SK-N-SH (cell line): ENCODE results near the gene DMRT1. TPM values are rescaled to one million over a fixed set of nuclear protein-coding genes. Genes with fewer than 3 reads are reported as not detected.

Experiments used
- CTCF ChIA-PET: fragments of 300-600, 350-600 bp; formaldehyde crosslinking; extraction: SDS; loops from one replicate; lab custom pipeline; 2021; lab: Yijun Ruan, JAX
- POLR2A ChIA-PET: fragments of 350-600 bp; sonication (Branson Sonifier 250); formaldehyde crosslinking; extraction: SDS; loops from one replicate; lab custom pipeline; 2020; ENCODE audit warnings: antibody characterized with exemption, inconsistent platforms; lab: Yijun Ruan, JAX
- DNase-seq: peaks from one replicate; pipeline ENCODE4 v3.0.0; 2012
- H2AFZ ChIP-seq: fragments of 200-600 bp; sonication (generic); 2 replicates; pipeline ENCODE4 v1.8.1; 2016; ENCODE audit warnings: antibody characterized with exemption, mild to moderate bottlenecking, low read depth
- H3F3A ChIP-seq: fragments of 200-600 bp; sonication (generic); replicated peaks from 2 replicates; pipeline ENCODE3; 2016; ENCODE audit warnings: antibody characterized with exemption, mild to moderate bottlenecking; ENCODE audit not compliant: insufficient read depth
- H3K27ac ChIP-seq, 2 experiments: fragments of 200-500 bp in 1 of 2; fragments of 200-600 bp in 1 of 2; sonication (Bioruptor generic) in 1 of 2; sonication (generic), shearing (Covaris generic) in 1 of 2; 2 replicates each; pipeline versions ENCODE4 v1.5.1 to v1.6.1; 2014 to 2016; ENCODE audit warnings: low read depth in 2 of 2, inconsistent platforms in 1 of 2, low read length in 1 of 2, mild to moderate bottlenecking in 1 of 2, mixed read lengths in 1 of 2
- H3K27me3 ChIP-seq: fragments of 200-600 bp; sonication (generic), shearing (Covaris generic); 2 replicates; pipeline ENCODE4 v1.6.1; 2016; ENCODE audit warnings: mixed run types; ENCODE audit not compliant: insufficient read depth
- H3K36me3 ChIP-seq, 2 experiments: fragments of 200-500 bp in 1 of 2; fragments of 200-600 bp in 1 of 2; sonication (Bioruptor generic) in 1 of 2; sonication (generic) in 1 of 2; replicated peaks in 1 of 2; 2 replicates each; pipeline versions ENCODE3 to v1.5.1; 2014 to 2016; ENCODE audit warnings: low read length in 1 of 2, mild to moderate bottlenecking in 1 of 2; ENCODE audit not compliant: insufficient read depth in 2 of 2, control insufficient read depth in 1 of 2
- H3K4me1 ChIP-seq, 2 experiments: fragments of 200-500 bp in 1 of 2; fragments of 200-600 bp in 1 of 2; sonication (Bioruptor generic) in 1 of 2; sonication (generic), shearing (Covaris generic) in 1 of 2; 2 replicates each; pipeline versions ENCODE4 v1.5.1 to v1.6.1; 2014 to 2016; ENCODE audit warnings: low read depth in 1 of 2, low read length in 1 of 2, mixed run types in 1 of 2; ENCODE audit not compliant: insufficient read depth in 2 of 2, control insufficient read depth in 1 of 2
- H3K4me2 ChIP-seq: fragments of 200-600 bp; sonication (generic), shearing (Covaris generic); 2 replicates; pipeline ENCODE4 v1.6.1; 2017; ENCODE audit warnings: mixed run types
- H3K4me3 ChIP-seq, 2 experiments: fragments of 200-500 bp in 1 of 2; fragments of 200-600 bp in 1 of 2; sonication (Bioruptor generic) in 1 of 2; sonication (generic), shearing (Covaris generic) in 1 of 2; 2 replicates each; pipeline versions ENCODE4 v1.5.1 to v1.8.1; 2014 to 2016; ENCODE audit warnings: low read depth in 2 of 2, inconsistent platforms in 1 of 2, low read length in 1 of 2, mild to moderate bottlenecking in 1 of 2, mixed read lengths in 1 of 2, moderate library complexity in 1 of 2
- H3K79me2 ChIP-seq: fragments of 200-600 bp; sonication (generic); 2 replicates; pipeline ENCODE4 v1.8.1; 2017; ENCODE audit warnings: mild to moderate bottlenecking; ENCODE audit not compliant: insufficient read depth
- H3K9ac ChIP-seq: fragments of 200-600 bp; sonication (generic); 2 replicates; pipeline ENCODE4 v1.6.1; 2017; ENCODE audit warnings: mixed run types
- H3K9me2 ChIP-seq: fragments of 200-600 bp; sonication (generic); 2 replicates; pipeline ENCODE4 v1.6.1; 2017; ENCODE audit warnings: mixed run types
- H3K9me3 ChIP-seq: fragments of 200-600 bp; sonication (generic); 2 replicates; pipeline ENCODE4 v1.6.1; 2017; ENCODE audit warnings: mixed run types, mild to moderate bottlenecking, moderate library complexity
- H4K20me1 ChIP-seq: fragments of 200-600 bp; sonication (generic); 2 replicates; pipeline ENCODE4 v1.6.1; 2017; ENCODE audit warnings: mild to moderate bottlenecking, mixed run types; ENCODE audit not compliant: insufficient read depth
- CTCF ChIP-seq: fragments of 200-600 bp; sonication (generic); IDR thresholded peaks from 2 replicates; pipeline ENCODE4 v1.6.1; 2017; ENCODE audit warnings: antibody characterized with exemption, mild to moderate bottlenecking, moderate library complexity
- ELF1 ChIP-seq: IDR thresholded peaks from 2 replicates; pipeline ENCODE4 v1.4.0; 2012
- FOXM1 ChIP-seq: IDR thresholded peaks from 2 replicates; pipeline ENCODE4 v1.4.0; 2012; ENCODE audit warnings: low read depth, mild to moderate bottlenecking
- GATA2 ChIP-seq: sonication (generic); formaldehyde crosslinking; IDR thresholded peaks from 2 replicates; pipeline ENCODE4 v1.5.0; 2020; ENCODE audit warnings: mild to moderate bottlenecking, missing genetic modification reagents
- IRF3 ChIP-seq: fragments of 150-350 bp; IDR thresholded peaks from 2 replicates; pipeline ENCODE4 v1.6.1; 2016; ENCODE audit warnings: mild to moderate bottlenecking, low read depth, low read length
- NRF1 ChIP-seq: IDR thresholded peaks from 2 replicates; pipeline ENCODE4 v1.6.1; 2012; ENCODE audit warnings: low read depth, mild to moderate bottlenecking, low read length
- POLR2AphosphoS5 ChIP-seq: IDR thresholded peaks from 2 replicates; pipeline ENCODE4 v1.6.1; 2012; ENCODE audit warnings: low read depth, low read length
- RAD21 ChIP-seq: IDR thresholded peaks from 2 replicates; pipeline ENCODE4 v1.6.1; 2012; ENCODE audit warnings: mild to moderate bottlenecking, low read length
- REST ChIP-seq: IDR thresholded peaks from 2 replicates; pipeline ENCODE4 v1.6.1; 2012; ENCODE audit warnings: mild to moderate bottlenecking, low read depth, low read length, moderate library complexity
- SIN3A ChIP-seq: IDR thresholded peaks from 2 replicates; pipeline ENCODE4 v1.6.1; 2012; ENCODE audit warnings: low read depth, mild to moderate bottlenecking, low read length, moderate library complexity, borderline replicate concordance
- TAF1 ChIP-seq: IDR thresholded peaks from 2 replicates; pipeline ENCODE4 v1.6.1; 2012; ENCODE audit warnings: low read depth, mild to moderate bottlenecking, low read length, moderate library complexity, borderline replicate concordance
- YY1 ChIP-seq: IDR thresholded peaks from 2 replicates; pipeline ENCODE4 v1.4.0; 2012; ENCODE audit warnings: low read depth, mild to moderate bottlenecking
- ZBTB33 ChIP-seq: IDR thresholded peaks from 2 replicates; pipeline ENCODE4 v1.4.0; 2012; ENCODE audit warnings: low read depth, borderline replicate concordance
- whole genome bisulfite sequencing: methylation state at CpG from one replicate; pipeline ENCODE4 v1.1.6; 2017; ENCODE audit warnings: low lambda C conversion rate; 5-methylcytosine and 5-hydroxymethylcytosine counted together
- polyA plus RNA-seq, 3 experiments: library from polyadenylated mRNA; depleted of rRNA; stranded (reverse); fragments of >200 nt; gene quantifications; 2 replicates each; pipeline ENCODE4 v1.2.3, GENCODE V29; 2012

The DMRT1 gene
- polyA plus RNA-seq, 1 of the 3 experiments (the other 2 are of a cell fraction): not detected

GRCh38 chr9:800591-801150 is 40.8 kb upstream of the DMRT1 start:
- Histone ChIP-seq H3K36me3 (no peaks in the 10 kb centered on the region), H3F3A (no peaks in the 10 kb centered on the region), H3K27ac (no peak overlapping the region), H4K20me1 (no peaks in the 10 kb centered on the region), H3K9ac (no peak overlapping the region), H3K79me2 (no peaks in the 10 kb centered on the region), H3K4me1 (peaks cover 0 to 6% of the 10 kb centered on the region in 2 experiments; a peak in 1 of 4 replicates), H3K4me2 (no peak overlapping the region), H3K9me2 (no peaks in the 10 kb centered on the region), H3K4me3 (no peak overlapping the region), H2AFZ (peak overlapping the region; percentile 42), H3K9me3 (no peaks in the 10 kb centered on the region), H3K27me3 (peaks cover 5% of the 10 kb centered on the region; the same call in 1 of the 2 replicates)
- 46% methylated on average over 9 of the region's 9 CpGs for WGBS
- DNase-seq: no peak
- ChIA-PET CTCF (interaction anchor here (0.7 kb wide), 1 partner anchor 209 kb away, joined by 3 read pairs; no protein-coding TSS in a partner anchor), POLR2A (no interaction called here)
- no peak for TF ChIP-seq FOXM1
- no peak for TF ChIP-seq RAD21
- no peak for TF ChIP-seq REST
- no peak for TF ChIP-seq NRF1
- TF ChIP-seq IRF3: no peak
- no peak for TF ChIP-seq SIN3A
- TF ChIP-seq ZBTB33: no peak
- no peak for TF ChIP-seq ELF1
- TF ChIP-seq TAF1: no peak
- no peak for TF ChIP-seq GATA2
- TF ChIP-seq YY1: no peak
- no peak for TF ChIP-seq POLR2AphosphoS5
- no peak for TF ChIP-seq CTCF
